ENCODE measurements around the gene SESN1. TPM values are rescaled to one million over a fixed set of nuclear protein-coding genes. Genes with fewer than 3 reads are reported as not detected.

SESN1 gene
- polyA plus RNA-seq, 10 donors, result 35.0 to 66.4 (median 52.8) TPM

DNA sequence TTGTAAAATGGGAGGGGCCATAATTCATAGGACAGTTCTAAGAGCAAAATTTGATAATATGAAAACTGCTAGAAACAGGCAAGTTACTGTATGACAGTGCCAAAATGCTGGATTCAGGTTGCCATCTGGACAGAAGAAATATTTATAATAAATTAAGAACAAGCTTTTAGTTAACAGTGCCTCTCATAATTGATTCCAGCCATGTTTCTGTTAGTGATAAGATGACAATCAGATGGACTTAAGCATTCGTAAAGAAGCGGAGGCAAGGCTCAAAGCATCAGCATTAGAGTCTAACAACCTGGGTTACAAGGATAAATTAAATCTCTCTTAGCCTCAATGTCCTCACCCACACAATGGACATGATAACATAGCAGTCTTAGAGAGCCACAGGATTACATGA lies 61.0 kb downstream of the SESN1 start:
- DNase-seq, result no peak

DNA sequence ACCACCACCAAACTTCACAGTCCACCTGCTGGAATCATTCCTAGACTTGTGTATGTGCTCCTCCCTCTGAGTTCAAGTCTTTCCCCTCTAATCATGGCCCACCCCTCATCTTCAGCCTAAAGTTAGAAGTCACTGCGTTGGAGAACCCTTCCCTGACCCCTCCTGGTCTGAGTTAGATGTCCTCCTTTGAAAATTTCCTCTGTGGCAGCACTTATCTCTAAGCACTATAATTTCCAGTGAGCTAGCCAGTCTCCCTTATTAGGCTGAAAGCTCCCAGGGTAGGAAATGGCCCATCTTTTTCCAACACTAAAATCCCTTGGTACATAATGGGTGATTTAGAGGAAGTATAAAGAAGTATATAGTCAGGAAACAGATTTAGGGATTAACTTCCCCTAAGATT lies 63.2 kb downstream of the SESN1 start:
- no peak for DNase-seq

DNA sequence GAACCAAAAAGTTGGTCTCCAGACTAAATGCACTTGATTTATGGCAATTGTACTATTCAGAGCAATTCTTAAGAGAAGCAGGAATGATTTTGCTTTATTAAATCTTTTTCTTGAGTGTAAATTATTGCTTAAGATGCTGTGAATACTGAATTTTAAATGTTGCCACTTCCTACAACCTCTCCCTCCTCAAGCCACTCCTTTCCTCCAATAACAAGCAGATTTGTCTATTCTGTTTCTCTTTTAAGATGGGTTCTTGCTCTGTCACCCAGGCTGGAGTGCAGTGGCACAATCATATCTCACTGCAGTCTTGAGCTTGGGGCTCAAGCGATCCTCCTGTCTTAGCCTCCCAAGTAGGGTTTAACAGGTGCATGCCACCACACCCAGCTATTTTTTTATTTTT lies 65.3 kb downstream of the SESN1 start:
- no peak for DNase-seq

DNA sequence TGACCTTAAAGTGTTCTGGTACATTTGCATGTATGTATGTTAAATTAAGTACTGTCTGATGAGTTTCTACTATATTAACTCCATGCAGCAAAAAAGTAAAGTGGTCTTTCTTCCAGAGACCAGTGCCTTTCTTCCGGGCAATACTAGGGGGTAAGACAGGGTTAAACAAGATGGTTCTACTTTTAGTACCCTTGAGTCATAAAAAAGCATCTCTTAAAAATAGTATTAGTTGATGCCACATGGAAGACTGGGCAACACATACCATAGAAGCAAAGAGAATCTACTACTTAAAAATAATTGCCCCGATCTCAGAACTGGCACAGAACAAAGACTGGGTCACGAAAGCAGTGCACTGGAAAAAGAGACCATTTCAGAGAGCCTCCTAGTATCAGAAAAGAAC lies 66.2 kb downstream of the SESN1 start:
- no peak for DNase-seq

DNA sequence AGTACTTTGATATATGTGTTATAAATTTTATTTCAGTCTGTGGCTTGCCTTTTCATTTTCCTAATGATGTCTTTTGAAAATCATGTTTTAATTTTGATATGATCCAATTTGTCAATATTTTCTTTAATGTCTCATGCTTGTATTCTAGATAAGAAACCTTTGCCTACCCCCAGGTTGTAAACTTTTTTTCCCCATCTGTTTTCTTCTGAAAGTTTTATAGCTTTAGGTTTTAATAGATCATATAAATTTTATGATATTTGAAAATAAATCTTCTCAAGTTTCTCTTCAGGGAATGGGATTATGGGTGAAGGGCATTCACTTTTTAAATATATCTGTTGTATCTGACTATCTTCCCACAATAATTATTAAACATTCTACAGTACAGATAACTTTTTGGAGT lies 66.7 kb downstream of the SESN1 start:
- no peak for DNase-seq

DNA sequence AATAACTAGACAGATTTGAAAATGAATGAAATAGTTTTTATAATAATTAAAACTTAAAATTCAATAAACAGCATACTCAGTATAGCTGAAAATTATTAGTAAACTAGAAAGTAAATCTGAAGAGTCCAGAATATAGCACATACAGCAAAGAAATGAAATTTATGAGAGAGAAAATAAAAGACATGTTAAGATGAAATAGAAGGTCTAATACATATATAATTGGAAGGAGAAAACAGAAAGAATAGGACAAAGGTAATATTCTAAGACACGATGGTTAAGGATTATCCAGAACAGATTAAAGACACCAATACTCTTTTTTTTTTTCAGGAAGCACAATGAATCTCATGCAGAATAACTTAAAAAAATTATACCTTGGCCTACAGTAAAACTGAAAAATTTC lies 69.0 kb downstream of the SESN1 start:
- no peak for DNase-seq

DNA sequence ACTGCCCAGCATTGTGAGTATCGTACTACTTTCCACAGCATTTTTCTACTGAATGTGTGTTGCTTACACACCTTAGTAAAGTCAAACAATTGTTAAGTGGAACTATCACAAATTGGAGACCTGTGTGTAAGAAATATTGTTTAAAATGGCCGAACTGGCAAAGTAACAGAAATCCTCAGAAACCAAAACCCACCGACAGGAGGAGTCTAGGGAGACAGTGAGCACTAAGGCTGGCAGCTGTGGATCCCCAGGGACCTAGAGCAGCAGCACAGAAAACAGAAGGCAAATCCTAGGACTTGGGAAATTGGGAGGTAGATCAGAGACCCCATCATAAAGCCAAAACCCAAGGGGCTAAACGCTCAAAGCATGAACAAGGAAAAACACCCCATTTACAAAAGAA lies 69.9 kb downstream of the SESN1 start:
- no peak for DNase-seq

DNA sequence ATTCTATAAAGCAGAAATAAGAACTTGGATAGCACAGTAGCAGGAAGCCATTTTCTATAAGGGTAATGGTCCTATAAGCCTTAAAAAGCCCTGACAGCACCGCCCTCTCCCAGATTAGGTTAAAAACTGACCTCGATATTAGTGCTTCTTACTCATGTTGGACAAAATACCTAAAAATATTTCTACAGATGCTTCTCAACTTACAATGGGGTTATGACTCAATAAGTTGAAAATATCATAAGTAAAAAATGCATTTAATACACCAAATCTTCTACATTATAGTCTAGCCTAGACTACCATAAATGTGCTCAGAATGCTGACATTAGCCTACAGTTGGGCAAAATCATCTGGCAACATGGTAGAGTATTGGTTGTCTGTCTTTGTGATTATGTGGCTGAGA lies 70.3 kb downstream of the SESN1 start:
- DNase-seq, result no peak

DNA sequence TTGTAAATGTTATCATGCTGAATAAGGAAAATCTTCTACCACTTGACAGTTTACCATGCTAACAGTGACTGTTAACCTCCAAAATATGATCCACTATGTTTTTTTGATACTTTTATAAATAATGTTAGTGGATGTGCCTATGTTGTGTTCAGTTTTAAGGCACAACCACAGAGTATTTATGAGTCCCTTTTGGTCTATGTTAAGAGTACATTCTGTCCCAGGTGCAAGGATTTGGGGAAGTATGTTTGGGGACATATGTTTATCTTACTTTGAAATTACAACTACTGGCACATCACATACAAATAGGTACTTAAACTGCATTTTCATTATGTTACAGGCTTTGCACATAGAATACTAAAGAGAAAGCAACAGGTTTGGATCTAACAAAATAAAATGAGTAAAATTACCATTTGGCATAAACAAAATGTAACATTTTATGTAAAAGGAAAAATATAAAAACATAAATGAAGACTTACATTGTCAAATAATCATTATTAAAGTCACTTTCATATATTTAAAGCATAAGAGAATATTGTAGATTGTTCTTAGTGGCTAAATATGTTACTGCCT lies 71.2 kb downstream of the SESN1 start:
- no peak for DNase-seq

DNA sequence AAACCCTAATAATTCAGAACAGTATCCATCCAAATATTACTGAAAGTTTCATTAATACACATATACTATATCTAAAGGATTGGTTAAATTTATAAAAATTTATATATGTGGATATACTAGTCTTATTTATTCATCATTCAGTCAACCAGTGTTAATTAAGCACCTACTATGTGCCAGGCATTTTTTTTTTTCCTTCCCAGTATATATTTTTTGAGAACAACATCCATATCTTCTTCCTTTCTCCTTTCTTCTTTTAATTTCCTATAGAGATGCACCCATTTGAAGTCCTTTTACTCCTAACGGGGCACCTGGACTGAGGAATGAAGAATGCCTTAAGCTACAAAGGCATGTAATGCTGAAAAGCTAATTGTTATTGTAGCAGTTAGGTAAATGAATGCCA lies 72.8 kb downstream of the SESN1 start:
- no peak for DNase-seq

DNA sequence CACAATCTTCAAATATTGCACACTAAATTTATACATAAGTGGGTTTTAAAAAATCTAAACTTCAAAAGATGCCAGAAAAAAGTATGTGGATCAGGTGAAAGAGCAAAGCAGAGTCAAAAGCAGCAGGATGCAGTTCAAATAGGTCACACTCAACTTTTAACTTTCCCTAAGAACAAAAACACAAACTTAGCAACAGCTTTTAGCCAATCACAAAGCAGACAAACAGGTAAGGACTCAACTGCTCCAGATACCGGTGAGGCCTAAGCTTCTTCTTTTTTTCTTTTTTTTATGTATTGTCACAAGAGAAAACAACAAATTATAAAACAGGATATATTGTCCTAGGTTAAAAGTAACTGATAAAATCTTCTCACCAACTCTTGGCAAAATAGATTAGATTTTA lies 74.7 kb downstream of the SESN1 start:
- no peak for DNase-seq

DNA sequence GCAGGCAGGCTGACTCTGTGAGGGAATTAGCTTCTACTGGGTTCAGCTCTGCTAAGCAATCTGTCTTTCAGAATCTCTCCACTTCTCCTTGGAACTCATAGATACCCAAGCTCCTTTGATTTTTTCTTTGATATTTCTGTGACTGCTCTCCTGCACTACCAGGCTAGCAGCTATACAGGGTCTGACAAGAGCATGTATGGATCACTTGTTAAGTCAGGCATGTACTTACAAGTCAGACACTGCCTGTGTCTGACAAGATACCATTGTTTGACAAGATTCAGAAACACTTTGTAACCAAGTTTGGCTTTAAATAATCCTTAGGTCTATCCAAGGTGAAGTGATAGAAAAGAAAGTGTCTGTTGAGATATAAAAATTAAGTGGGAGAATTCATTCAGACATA lies 79.5 kb downstream of the SESN1 start:
- no peak for DNase-seq

DNA sequence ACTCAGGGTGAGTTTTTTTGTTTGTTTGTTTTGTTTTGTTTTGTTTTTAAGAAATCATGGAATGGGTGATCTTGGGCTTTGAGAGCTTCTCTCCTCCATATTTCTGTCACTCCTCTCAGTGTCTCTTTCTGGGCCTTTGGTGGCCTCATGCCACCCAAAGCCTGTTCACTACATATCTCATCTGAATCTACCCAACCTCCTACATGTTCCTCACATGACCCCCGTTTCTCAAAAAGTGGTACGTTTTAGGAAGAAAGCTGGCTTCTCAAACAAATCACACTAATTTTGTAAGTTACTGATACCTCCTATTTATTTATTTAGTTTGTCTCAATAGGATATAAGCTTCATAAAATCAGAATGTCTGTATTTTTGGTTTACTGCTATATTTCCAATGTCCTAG lies 80.0 kb downstream of the SESN1 start:
- no peak for DNase-seq

DNA sequence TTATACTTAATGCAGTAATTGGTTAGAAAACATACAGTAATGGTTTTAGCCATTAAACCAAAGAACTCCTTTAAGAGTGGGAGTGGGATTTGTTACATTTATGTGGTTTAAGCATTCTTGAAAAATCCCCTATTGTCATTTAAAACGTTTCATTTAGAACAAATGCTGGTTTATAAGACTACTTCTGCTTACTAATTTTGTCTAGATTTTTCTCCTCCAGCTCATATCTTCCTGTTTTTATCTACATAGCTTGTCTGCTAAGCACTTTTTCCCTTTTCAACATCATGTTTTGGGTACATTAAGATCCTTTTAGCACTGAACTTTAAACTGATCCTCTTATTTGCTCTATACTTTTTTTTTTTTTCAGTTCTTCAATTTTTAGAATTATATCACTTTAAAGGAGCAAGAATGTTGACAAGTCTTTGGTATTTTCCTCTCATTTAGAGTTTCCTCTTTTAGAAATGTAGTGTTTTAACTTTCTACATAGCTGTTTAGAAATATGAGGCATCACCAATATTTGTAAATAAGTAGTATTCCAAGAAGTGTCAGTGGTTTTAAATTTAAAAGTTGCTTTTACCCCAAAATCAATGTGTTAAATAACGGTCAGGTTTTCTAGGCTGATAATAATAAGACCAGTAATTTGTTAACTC lies 80.9 kb downstream of the SESN1 start:
- DNase-seq, result no peak

DNA sequence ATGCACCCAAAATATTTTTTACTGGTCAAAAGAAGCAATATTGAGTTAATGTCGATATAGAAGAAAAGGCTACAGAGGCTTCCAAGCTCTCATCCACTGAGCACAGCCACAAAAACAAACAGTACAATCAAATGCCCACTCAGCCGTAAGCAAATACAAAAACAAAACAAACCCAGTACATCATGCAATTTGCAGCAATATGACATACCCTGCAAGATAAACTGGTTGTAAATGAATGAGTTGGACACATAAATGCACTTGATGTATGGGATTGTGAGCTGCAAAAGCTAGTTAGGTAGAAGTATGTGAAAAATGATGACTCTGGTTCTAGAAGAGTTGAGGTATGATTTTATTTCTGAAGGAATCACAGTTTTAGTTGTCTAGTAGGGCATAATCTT lies 83.9 kb downstream of the SESN1 start:
- no peak for DNase-seq

DNA sequence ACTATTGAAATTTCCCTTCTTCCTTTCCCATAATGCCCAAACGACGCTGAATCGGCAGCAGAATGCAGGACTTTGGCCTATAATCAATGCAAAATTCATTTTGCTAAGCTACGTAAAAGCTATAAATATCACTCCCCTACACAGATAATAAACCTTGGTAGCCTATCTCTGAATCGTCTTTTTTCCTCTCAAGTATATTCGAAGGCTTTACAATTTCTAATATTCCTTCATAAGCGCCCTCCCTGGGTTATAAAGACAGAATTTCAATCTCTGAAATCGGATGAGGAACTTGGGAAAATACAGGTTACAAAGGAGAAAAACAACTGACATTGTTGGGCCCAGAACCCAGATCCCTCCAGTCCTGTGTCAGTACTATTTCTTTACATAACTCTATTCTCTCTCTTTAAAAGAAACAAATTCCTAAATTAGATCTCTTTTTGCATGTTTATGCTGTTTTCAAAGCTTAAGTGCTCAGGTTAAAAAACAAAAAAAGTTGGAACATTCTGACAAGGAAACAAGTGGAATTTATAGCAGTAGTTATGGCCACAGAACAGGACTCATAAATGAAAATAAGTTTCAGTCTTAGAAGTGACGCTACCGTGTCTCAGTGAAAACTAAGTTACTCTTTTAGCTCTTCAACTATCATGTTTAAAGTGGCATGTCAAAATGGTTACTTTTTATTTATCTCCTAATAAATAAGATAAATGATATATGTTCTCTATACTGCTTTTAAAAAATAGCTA lies 84.5 kb downstream of the SESN1 start:
- no peak for DNase-seq

DNA sequence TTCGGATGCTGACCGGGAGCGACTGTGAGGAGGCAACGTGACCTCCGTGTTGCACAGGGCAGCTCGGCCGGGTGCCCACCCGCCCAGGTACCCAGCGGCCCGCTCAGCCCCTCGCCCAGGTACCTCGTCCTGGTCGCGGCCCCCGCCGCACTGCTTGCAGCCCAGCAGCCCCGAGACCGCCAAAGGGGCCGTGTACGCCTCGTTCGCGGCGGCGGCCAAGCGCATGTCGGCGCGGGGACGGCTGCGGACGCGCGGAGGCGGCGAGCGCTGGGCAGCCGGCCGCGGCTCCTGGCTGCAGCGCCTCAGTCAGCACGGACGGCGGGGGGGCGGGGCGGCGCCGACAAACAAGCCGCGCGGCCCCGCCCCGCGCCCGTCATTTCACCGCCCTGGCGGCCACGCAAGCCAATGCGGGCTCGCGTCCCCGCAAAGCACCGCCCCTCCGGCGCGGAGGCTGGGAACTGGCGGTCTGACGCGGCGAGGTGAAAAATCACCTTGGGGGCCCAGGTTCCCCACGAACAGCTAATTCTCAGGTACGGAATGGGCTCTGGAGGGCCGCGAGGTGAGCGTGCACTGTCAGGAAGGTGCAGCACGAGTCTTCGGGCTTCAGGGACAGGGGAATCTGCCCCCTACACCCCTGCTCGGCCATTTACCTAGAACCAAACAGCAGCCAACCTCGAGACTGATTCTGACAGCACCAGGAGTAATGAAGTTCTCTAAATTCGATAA lies 85.2 kb downstream of the SESN1 start:
- peak; percentile 89 to 97 (median 95) for DNase-seq

DNA sequence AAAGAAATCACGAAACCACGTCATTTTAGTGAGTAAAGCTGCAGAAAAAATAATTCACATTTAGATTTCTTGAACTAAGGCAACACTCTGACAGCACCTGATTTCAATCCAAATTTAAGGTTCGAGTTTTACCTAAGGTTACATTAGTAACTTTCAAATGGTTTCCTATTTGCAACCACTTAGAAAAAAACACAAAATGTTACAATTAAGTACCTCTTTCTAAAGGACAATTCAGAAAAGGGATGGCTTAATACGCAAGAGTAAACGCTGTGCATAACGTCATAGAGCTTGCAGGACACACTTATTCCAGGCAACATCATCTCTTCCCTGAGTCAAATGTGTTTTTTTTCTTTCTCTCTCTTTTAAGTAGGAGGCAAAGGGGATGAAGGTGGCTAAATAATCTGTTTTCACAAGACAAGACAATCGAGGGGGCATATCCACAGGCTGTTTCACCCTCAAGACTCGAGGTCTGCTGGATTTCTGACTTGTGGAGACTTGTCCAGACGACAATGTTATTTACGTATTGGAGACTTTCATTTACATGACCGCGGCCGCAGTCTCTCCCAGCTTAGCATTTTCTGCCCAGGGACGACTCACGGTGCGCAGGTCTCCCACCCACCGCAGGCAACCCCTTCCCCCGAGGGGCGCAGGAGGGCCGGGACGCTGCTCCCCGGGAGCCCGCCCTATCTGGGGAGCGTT lies 86.0 kb downstream of the SESN1 start:
- peak; percentile 33 to 82 (median 57) for DNase-seq

DNA sequence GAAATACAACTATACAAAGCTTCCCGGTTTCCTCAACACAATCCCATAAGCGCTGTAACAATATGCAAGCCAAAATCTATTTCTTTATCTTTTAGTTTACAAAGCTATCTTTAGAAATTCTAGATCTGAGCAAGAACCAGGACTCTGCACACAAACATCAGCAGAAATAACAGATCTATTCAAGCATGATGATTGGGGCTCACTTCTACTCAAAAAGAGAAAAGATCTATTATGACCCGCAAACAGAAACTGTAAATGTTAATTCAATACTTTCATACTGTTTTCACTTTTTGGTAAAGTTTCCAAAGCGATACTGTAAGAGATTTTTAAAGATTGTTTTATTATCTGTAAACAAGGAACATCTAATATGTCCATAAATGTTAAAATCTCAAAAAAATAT lies 86.6 kb downstream of the SESN1 start:
- no peak for DNase-seq

DNA sequence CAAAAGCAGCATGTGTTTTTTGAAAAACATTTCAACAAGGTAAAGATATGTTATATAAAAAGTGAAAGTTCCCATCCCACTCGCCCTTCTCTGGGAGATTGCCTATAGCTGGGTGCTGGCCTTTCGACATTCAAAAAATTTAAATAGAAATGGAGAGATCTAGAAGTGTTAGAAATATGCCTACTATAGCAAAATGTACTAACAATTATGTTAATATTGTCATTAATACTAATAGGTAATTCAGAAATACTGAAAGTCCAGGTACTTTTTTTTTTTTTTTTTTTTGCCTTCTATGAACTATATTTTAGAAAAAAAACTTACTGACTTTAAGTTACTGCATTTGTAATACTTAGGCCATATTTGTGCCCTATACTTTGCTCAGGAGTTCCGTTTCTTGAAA lies 87.1 kb downstream of the SESN1 start:
- no peak for DNase-seq

DNA sequence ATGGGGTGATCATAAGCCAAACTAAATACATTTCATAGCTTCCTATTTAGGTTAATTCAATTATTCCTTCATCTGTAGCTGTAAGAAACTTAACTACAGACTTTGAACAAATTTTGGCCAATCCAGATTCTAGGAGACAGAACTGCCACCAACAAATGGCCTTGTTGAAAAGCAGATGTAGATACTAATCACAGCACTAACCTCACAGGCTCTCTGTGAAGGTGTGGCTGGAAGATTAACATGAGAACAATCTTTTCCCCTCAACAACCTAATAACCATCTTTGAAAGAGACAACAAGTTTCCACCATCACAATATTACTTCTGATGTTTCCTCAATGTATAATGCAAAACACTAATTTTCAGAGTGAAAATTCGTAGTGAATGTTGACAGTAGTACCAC lies 87.8 kb downstream of the SESN1 start:
- DNase-seq, result no peak

DNA sequence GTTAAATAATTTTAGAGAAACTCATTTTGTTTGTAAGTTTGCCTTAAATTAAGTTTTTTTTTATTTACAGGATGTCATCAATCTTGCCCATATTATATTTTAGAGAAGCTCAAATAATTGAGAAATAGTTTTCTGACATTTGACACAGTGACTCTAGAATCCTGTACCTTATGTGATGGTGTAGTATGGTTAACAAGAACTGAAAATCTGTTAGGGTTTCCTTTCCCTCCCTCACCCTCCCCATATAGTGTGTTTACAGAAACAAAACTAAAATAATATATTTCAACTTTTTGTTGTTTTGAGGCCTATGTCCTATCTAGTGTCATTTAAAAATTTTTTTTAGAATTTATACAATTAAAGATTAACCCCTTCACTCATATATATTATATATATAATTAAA lies 91.8 kb downstream of the SESN1 start:
- DNase-seq, result no peak
